Measurements from ENCODE around the gene LRRN4CL. TPM values are rescaled to one million over a fixed set of nuclear protein-coding genes. Genes with fewer than 3 reads are reported as not detected.

The LRRN4CL gene
- total and polyA plus RNA-seq, 9 of the 15 experiments (the other 6 are each of a cell fraction or from before 2014, with no cell fraction given) = 0.03 to 0.11 (median 0.05) TPM; not detected in 4

GRCh38 chr11:62677714-62678113, 11.6 kb downstream of the LRRN4CL start (continued):
- no peak for TF ChIP-seq PHB2 (IDR thresholded peaks at IDR 0.05; ENCODE audit: low read depth)
- TF ChIP-seq HNRNPUL1 (IDR thresholded peaks at IDR 0.05; ENCODE audit: low read length) = no peak
- TF ChIP-seq DPF2 (IDR thresholded peaks at IDR 0.05) = no peak

GRCh38 chr11:62677156-62677555, 12.2 kb downstream of the LRRN4CL start:
- Histone ChIP-seq H3K36me3 (ENCODE audit: control insufficient read depth, insufficient read depth, low read length) (peaks cover 51% of the 10 kb centered on the region), H2AFZ (ENCODE audit: low read depth, low read length) (no peak overlapping the region), H3K9me1 (ENCODE audit: control insufficient read depth, insufficient read depth, low read length) (no peaks in the 10 kb centered on the region), H3K79me2 (ENCODE audit: control insufficient read depth, insufficient read depth, low read length) (peaks cover 58% of the 10 kb centered on the region), H3K9me3 (replicated peaks; ENCODE audit: control insufficient read depth, insufficient read depth, low read depth, low read length) (no peaks in the 10 kb centered on the region), H3K9ac (ENCODE audit: insufficient read depth in 1 of 2, low read depth in 2 of 2, low read length in 2 of 2) (peak overlapping the region; percentile 85 to 99; a peak in 2 of 4 replicates), H4K20me1 (replicated peaks; ENCODE audit: control insufficient read depth, insufficient read depth, low read length) (no peaks in the 10 kb centered on the region), H3K4me3 (peak overlapping the region; percentile 81; the same call in 1 of the 2 replicates), H3K4me2 (ENCODE audit: insufficient read depth, low read length) (peak overlapping the region; percentile 83), H3K4me1 (replicated peaks in 1 of 2; ENCODE audit: control insufficient read depth in 2 of 2, insufficient read depth in 2 of 2, low read length in 2 of 2) (peaks cover 37 to 51% of the 10 kb centered on the region in 2 experiments; a peak in 4 of 5 replicates), H3K27ac (ENCODE audit: extremely low read depth, low read depth, low read length) (no peak overlapping the region), H3K27me3 (ENCODE audit: control insufficient read depth in 2 of 2, insufficient read depth in 2 of 2, low read length in 2 of 2) (no peaks in the 10 kb centered on the region)
- no peak for TF ChIP-seq CAMTA2 (CRISPR knock-in tag; conservative IDR thresholded peaks at IDR 0.05)
- no peak for TF ChIP-seq NKRF (IDR thresholded peaks at IDR 0.05; ENCODE audit: borderline replicate concordance)
- TF ChIP-seq GABPB2 (CRISPR knock-in tag; conservative IDR thresholded peaks at IDR 0.05) = no peak
- TF ChIP-seq TFAP4 (CRISPR knock-in tag; IDR thresholded peaks at IDR 0.05; ENCODE audit: borderline replicate concordance) = peak; percentile 5; the same call in 1 of the 2 replicates
- intact Hi-C loops (cut with micrococcal nuclease) (no loop called here), in situ Hi-C loops (cut with MboI) (no loop called here)
- no peak for FAIRE-seq
- ATAC-seq = no peak
- no TSS peak for BruUV-seq (replicated peaks)
- 42% methylated on average over 6 of the region's 6 CpGs for WGBS (ENCODE audit: insufficient coverage, low coverage, missing lambda C conversion rate)
- no peak for DNase-seq (ENCODE audit: extremely low read depth in 1 of 4, low spot score in 3 of 4)
- CTCF ChIA-PET (ENCODE audit: low intra/inter-chr PET ratio) = no interaction called here
- POLR2A ChIA-PET = interaction anchor here (0.6 to 5.4 kb wide), 9 partner anchors 10 to 179 kb away, joined by 3 to 57 read pairs (median 5); partner anchors contain the start of genes C11orf98, CSKMT and LRRN4CL

Data from K562 (cell line).